Gastrocnemius medialis (tissue), 4 donors: Measurements from ENCODE around the gene ATRNL1.

Experiments
- CTCF ChIP-seq, 5 experiments: fragments of 450-650 bp in 3 of 5; fragments of 200-600 bp in 2 of 5; sonication (generic) in 2 of 5; IDR thresholded peaks in 4 of 5; conservative IDR thresholded peaks in 1 of 5; 1 replicate in 4 of 5; 2 replicates in 1 of 5; pipeline ENCODE4 v1.5.1; 2016 to 2019; ENCODE audit warnings: antibody characterized with exemption in 5 of 5, mild to moderate bottlenecking in 3 of 5, moderate library complexity in 3 of 5
- POLR2A ChIP-seq, 2 donors: fragments of 450-650 bp; IDR thresholded peaks; one replicate each; pipeline ENCODE4 v1.6.1; 2017; ENCODE audit warnings: antibody characterized with exemption in 2 of 2, mild to moderate bottlenecking in 2 of 2, moderate library complexity in 2 of 2

DNA sequence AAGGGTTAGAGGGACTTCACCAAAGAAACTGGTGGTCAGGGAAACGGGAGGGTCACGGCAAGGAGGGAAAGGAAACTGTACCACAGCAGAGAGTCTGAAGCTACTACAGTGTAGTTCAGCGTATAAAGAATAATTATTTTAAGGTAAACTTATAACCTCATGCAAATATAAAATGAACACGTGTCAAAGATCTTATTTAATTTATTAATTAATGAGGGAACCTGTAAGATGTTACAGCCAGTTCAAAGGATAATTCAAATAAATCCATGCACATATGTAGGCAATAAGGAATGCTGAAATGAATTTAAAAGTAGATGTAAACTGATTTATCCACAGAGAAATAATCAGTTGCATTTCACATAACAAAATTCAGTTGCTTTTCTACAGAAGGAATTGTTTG is 49.4 kb upstream of the ATRNL1 start:
- no peak for TF ChIP-seq CTCF (IDR thresholded peaks at IDR 0.05 in 4 of 5, conservative IDR thresholded peaks at IDR 0.05 in 1 of 5)
- no peak for TF ChIP-seq POLR2A (IDR thresholded peaks at IDR 0.05)
